MCF 10A (cell line): ENCODE results near the gene SLC44A5. TPM values are rescaled to one million over a fixed set of nuclear protein-coding genes. Genes with fewer than 3 reads are reported as not detected.

Source experiments
- BruUV-seq: library from RNA; stranded (reverse); fragments of 400-500 nt; replicated peaks from 2 replicates; lab custom pipeline; 2021; lab: Mats Ljungman, UMichigan
- CTCF ChIA-PET: fragments of 300-600 bp; sonication (Branson Sonifier 250); formaldehyde crosslinking; extraction: SDS; loops from one replicate; lab custom pipeline; 2021; ENCODE audit warnings: antibody characterized with exemption, inconsistent platforms; lab: Yijun Ruan, JAX
- POLR2A ChIA-PET: fragments of 300-600, 350-650 bp; sonication (Branson Sonifier 250); formaldehyde crosslinking; extraction: SDS; loops from one replicate; lab custom pipeline; 2020; ENCODE audit warnings: antibody characterized with exemption, inconsistent platforms; lab: Yijun Ruan, JAX
- DNase-seq: peaks from one replicate; pipeline ENCODE4 v3.0.0-alpha.2; 2018; ENCODE audit not compliant: unreplicated experiment
- H3K27ac Mint-ChIP-seq: one replicate; pipeline ENCODE4 v1.8.0; 2022; ENCODE audit warnings: mild to moderate bottlenecking, low read depth, mixed read lengths; ENCODE audit not compliant: unreplicated experiment
- H3K27me3 Mint-ChIP-seq: one replicate; pipeline ENCODE4 v1.8.0; 2022; ENCODE audit warnings: mixed read lengths; ENCODE audit not compliant: insufficient read depth, unreplicated experiment
- H3K36me3 Mint-ChIP-seq: one replicate; pipeline ENCODE4 v1.8.0; 2022; ENCODE audit warnings: mild to moderate bottlenecking, moderate library complexity, mixed read lengths; ENCODE audit not compliant: insufficient read depth, unreplicated experiment
- H3K4me1 Mint-ChIP-seq: one replicate; pipeline ENCODE4 v1.8.0; 2022; ENCODE audit warnings: mixed read lengths; ENCODE audit not compliant: insufficient read depth, unreplicated experiment
- H3K4me3 Mint-ChIP-seq: one replicate; pipeline ENCODE4 v1.8.0; 2022; ENCODE audit warnings: mild to moderate bottlenecking, moderate library complexity, mixed read lengths; ENCODE audit not compliant: unreplicated experiment
- H3K9me3 Mint-ChIP-seq: one replicate; pipeline ENCODE4 v1.8.0; 2022; ENCODE audit warnings: mixed read lengths; ENCODE audit not compliant: unreplicated experiment
- intact Hi-C: fragments of 100-400 bp; cut with micrococcal nuclease; formaldehyde crosslinking; loops from 2 replicates; pipeline ENCODE4 v1.14.1; 2022
- total RNA-seq: library from RNA; stranded (reverse); gene quantifications from 2 replicates; pipeline ENCODE4 v1.2.3, GENCODE V29; 2022
- TF ChIP-seq, protein P1 (sequence below): fragments of 200-600 bp; IDR thresholded peaks from one replicate; pipeline ENCODE4 v1.8.0; 2022; ENCODE audit warnings: antibody characterized with exemption, mild to moderate bottlenecking; ENCODE audit not compliant: unreplicated experiment

SLC44A5 gene
- total RNA-seq, 1 experiment from 2014 or later = 14.3 TPM

- Mint-ChIP-seq H3K4me1 (no peaks in the 10 kb centered on the region), H3K27ac (no peak overlapping the region), H3K27me3 (peaks cover 3% of the 10 kb centered on the region), H3K9me3 (peaks cover 8% of the 10 kb centered on the region), H3K4me3 (no peak overlapping the region), H3K36me3 (no peaks in the 10 kb centered on the region)
- BruUV-seq = no TSS peak
- CTCF ChIA-PET = no interaction called here
- no peak for DNase-seq
- intact Hi-C loops = no loop called here
- TF ChIP-seq, protein P1, sequence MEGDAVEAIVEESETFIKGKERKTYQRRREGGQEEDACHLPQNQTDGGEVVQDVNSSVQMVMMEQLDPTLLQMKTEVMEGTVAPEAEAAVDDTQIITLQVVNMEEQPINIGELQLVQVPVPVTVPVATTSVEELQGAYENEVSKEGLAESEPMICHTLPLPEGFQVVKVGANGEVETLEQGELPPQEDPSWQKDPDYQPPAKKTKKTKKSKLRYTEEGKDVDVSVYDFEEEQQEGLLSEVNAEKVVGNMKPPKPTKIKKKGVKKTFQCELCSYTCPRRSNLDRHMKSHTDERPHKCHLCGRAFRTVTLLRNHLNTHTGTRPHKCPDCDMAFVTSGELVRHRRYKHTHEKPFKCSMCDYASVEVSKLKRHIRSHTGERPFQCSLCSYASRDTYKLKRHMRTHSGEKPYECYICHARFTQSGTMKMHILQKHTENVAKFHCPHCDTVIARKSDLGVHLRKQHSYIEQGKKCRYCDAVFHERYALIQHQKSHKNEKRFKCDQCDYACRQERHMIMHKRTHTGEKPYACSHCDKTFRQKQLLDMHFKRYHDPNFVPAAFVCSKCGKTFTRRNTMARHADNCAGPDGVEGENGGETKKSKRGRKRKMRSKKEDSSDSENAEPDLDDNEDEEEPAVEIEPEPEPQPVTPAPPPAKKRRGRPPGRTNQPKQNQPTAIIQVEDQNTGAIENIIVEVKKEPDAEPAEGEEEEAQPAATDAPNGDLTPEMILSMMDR = no peak
- POLR2A ChIA-PET = no interaction called here
Observed at GRCh38 chr1:75554870-75555269, 56.0 kb downstream of the SLC44A5 start.

DNA sequence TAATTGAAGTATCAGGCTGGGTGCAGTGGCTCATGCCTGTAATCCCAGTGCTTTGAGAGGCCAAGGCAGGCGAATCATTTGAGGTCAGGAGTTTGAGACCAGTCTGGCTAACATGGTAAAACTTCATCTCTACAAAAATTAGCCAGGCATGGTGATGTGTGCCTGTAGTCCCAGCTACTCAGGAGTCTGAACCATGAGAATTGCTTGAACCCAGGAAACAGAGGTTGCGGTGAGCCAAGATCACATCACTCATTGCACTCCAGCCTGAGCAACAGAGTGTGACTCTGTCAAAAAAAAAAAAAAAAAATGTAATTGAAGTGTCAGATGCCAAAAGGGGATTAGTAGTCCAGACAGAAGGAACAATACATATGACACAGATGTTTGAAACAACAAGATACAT is 56.7 kb downstream of the SLC44A5 start:
- no peak overlapping the region for H3K27ac Mint-ChIP-seq
- peaks cover 8% of the 10 kb centered on the region for H3K9me3 Mint-ChIP-seq
- no TSS peak for BruUV-seq
- H3K27me3 Mint-ChIP-seq = peaks cover 10% of the 10 kb centered on the region
- DNase-seq = no peak
- intact Hi-C loops = no loop called here
- ChIA-PET CTCF (no interaction called here), POLR2A (no interaction called here)
- H3K4me3 Mint-ChIP-seq = no peak overlapping the region
- TF ChIP-seq, protein P1 = no peak
- no peaks in the 10 kb centered on the region for H3K36me3 Mint-ChIP-seq
- H3K4me1 Mint-ChIP-seq = no peaks in the 10 kb centered on the region

GRCh38 chr1:75550559-75550958 is 60.4 kb downstream of the SLC44A5 start:
- CTCF ChIA-PET = no interaction called here
- no peak overlapping the region for H3K27ac Mint-ChIP-seq
- peaks cover 8% of the 10 kb centered on the region for H3K9me3 Mint-ChIP-seq
- BruUV-seq = no TSS peak
- POLR2A ChIA-PET = no interaction called here
- TF ChIP-seq, protein P1 = no peak
- intact Hi-C loops = no loop called here
- no peaks in the 10 kb centered on the region for H3K36me3 Mint-ChIP-seq
- H3K4me1 Mint-ChIP-seq = no peaks in the 10 kb centered on the region
- no peak for DNase-seq
- H3K4me3 Mint-ChIP-seq = no peak overlapping the region
- H3K27me3 Mint-ChIP-seq = peaks cover 14% of the 10 kb centered on the region

DNA sequence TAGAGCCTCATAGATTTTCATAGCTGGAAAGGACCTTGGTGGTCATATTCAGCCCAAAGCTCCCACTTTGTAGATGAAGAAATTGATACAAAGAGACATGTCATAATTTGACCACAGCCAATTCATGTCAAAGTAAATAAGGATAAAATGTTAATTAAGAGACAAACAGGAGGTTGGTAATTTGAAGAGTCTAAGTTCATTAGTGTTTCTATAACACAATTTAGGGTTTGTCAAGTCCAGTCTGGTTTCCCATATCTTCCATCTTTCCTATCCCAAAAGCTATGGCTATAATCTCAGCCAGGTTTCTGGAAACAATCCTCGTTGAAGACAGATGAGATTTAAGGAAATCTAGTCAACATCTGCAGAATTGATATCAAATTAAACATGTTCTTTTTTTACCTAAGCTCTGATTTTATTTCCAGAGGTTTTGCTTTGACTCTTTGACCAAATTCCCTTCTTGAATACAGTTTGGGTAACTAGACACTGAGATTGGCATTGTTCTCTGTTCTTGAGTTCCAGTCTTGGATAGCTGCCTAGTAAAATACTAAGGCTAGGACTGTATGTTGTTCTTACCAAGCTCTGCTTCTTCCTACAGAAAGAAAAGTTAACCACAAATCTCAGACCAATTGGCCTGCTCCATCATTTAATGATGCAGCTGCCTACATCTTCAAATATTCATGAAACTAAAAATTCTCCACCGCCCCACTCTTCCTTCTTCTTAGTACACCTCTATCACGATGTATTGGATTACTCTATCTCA is 62.0 kb downstream of the SLC44A5 start:
- intact Hi-C loops = no loop called here
- TF ChIP-seq, protein P1 = no peak
- POLR2A ChIA-PET = no interaction called here

More for the DNA sequence above, 62.0 kb downstream of the SLC44A5 start:
- no peaks in the 10 kb centered on the region for H3K9me3 Mint-ChIP-seq
- H3K27ac Mint-ChIP-seq = no peak overlapping the region
- peaks cover 14% of the 10 kb centered on the region for H3K27me3 Mint-ChIP-seq
- peak; percentile 39 for DNase-seq
- BruUV-seq = no TSS peak
- H3K4me3 Mint-ChIP-seq = no peak overlapping the region
- H3K36me3 Mint-ChIP-seq = no peaks in the 10 kb centered on the region
- no peaks in the 10 kb centered on the region for H3K4me1 Mint-ChIP-seq
- CTCF ChIA-PET = interaction anchor here (0.6 to 0.9 kb wide), 2 partner anchors 83 to 383 kb away, joined by 3 to 4 read pairs; no protein-coding TSS in a partner anchor
